HG03060 (cell line): Measurements from ENCODE around the gene KCNIP1.

Experiments used
- ATAC-seq: cut with Tn5 transposase; IDR thresholded peaks from one replicate; pipeline ENCODE4 v1.9.1; 2021; ENCODE audit warnings: low read depth, moderate number of reproducible peaks; ENCODE audit not compliant: unreplicated experiment

KCNIP1 gene

GRCh38 chr5:170589643-170590042 lies 85.8 kb downstream of the KCNIP1 start:
- no peak for ATAC-seq

DNA sequence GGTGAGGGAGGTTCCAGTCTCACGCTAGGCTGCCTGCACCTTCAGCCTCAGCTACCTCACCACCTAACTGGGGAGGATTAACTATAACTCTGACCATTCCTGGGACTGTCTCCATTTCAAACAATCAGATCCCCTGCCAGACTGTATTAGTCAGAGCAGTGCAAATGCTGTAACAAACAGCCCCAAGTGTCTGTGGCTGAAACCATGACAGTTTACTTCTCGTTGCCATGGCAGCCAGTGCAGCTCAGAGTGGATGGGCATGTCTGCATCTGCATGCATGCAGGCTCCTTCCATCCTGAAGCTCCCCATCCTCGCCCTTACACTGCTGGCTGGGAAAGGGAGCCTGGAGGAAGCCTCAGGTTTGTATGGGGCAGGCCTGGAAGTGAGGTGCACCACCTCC lies 86.7 kb downstream of the KCNIP1 start:
- ATAC-seq = no peak

GRCh38 chr5:170591054-170591453 lies 87.2 kb downstream of the KCNIP1 start:
- ATAC-seq = no peak

GRCh38 chr5:170596482-170597044 lies 92.7 kb downstream of the KCNIP1 start:
- ATAC-seq = no peak

GRCh38 chr5:170597109-170597751 lies 93.4 kb downstream of the KCNIP1 start:
- ATAC-seq = no peak

DNA sequence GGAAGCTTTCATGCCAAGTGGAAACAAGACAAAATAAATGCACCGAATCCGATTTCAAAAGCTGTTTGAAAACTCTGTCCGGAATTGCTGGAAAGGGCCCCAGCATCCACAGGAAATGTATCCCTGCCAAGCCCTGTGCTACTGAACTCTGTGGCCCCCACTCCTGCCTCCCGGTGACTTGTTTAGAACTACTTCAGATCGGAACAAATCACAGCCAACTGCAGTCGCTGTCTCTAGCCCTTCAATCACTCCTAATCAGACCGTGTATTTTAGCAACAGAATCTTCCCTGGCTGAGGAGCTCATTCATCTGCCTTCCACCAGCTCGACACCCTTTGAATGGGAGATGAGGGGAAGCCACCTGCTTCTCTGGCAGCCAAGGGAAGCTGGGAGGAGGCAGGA lies 94.1 kb downstream of the KCNIP1 start:
- no peak for ATAC-seq

DNA sequence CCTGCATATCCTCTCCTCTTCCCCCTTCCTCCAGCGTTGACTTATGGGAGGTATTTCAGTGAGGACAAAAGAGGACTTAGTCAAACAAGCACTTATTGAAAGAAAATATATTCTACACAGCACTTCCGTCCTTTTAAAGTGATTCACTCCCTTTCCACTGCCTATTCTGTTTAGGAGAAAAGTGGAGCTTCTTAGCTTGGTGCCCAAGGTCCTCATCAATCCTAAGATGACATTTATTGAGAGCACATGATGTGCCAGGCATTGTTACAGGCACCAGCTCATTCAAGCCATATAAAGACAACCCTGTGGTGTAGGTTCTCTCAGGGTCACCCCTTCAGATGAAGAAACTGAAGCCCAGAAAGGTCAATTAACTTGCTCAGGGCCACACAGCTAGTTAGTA lies 95.9 kb downstream of the KCNIP1 start:
- no peak for ATAC-seq

DNA sequence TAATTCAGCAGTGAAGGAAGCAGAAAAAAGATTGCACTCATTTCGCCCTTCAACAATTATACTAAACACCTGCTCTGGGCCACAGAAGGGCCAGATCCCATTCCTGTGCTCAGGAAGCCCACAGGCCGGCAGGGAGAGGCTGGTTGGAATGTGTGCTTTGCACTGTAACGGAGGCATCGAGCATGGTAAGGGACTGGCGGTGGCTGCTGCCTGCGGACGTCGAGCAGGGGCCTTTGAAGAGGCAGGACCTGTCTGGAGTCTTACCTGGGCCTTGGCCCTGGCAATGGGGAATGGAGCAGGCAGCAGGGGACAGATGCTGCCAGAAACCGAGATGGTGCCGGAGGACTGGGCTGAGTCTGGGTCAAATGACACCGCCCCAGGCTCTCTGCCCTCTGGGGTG lies 97.8 kb downstream of the KCNIP1 start:
- ATAC-seq = no peak

DNA sequence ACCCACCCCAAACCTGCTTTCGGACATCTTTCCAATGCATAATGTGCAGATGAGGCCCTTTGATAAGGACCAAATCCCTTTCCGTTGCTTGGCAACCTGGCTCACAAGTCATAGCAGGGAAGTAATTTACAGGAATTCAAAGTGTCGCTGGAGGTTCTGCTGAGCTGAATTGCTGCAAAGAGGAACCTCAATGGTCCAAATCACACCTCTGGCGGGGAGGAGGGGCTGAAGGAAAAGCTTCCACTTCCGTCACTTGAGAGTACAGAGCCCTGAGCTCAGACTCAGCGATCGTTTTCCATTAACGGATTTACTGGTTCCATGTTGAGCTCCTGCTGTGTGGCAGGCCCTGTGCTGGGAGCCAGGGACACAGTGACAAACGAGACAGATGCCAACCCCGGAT lies 99.3 kb downstream of the KCNIP1 start:
- no peak for ATAC-seq

GRCh38 chr5:170603578-170604565 lies 100.1 kb downstream of the KCNIP1 start:
- ATAC-seq = no peak

- no peak for ATAC-seq
Measured at GRCh38 chr5:170606941-170607340, 103.1 kb downstream of the KCNIP1 start.

GRCh38 chr5:170611449-170612090 lies 107.8 kb downstream of the KCNIP1 start:
- no peak for ATAC-seq

GRCh38 chr5:170612256-170612678 lies 108.4 kb downstream of the KCNIP1 start:
- ATAC-seq = no peak

- no peak for ATAC-seq
Measured at GRCh38 chr5:170614065-170614490, 110.3 kb downstream of the KCNIP1 start.

DNA sequence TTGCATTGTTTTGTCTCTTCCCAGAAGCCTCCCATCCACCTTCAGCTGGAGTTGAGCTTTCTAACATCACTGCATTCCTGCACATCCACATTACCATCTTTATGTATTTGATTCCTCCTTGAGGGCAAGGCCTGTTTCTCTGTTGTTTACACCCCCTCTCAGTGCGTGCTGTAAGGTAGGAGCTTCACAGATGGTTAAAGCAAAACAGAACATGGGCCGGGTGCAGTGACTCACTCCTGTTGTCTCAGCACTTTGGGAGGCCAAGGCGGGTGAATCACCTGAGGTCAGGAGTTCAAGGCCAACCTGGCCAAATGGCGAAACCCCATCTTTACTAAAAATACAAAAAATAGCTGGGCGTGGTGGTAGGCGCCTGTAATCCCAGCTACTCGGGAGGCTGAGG lies 110.9 kb downstream of the KCNIP1 start:
- ATAC-seq = no peak

DNA sequence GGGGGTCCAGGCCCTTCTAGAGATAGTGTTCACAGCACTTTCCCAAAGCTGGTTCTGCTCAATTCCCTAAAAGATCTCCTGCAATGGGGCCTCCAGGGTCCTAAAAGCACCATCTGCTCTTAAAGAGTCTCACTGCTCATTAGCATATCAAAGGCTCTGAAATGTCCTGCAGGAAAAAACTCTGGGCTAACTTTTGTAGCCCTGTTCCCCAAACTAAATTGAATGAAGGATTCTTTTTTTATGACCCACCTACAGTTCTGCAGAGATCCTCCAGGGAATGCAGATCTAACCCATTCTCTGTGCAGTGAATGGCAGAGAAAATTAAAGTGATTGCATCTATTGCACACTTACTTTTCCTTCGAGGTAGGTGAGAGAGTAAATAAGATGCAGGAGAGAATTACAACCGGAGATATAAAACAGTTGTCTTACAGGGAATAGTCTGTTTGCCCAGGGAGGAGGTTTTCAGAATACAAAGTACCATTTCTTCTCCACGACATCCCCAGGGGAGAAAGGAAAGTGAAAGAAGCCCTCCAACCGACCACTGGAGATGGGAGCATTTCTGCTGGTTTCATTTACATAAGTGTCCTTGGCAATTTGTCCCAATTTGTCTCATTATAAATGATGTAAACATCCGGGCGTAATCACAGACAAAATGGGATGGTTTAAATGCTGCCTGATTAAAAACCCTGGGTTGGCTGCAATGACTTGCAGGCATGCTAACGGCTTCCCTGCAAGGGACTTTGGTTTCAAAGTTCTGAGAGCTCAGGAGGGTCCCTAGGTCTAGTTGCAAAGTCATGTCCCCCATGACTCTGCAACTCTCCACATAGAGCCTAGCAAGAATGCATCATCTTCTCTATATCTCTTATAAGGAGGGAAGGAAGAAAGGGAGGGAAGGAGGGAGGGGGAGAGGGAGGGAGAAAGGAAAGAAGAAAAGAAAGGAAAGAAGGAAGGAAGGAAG lies 114.0 kb downstream of the KCNIP1 start:
- ATAC-seq = no peak

DNA sequence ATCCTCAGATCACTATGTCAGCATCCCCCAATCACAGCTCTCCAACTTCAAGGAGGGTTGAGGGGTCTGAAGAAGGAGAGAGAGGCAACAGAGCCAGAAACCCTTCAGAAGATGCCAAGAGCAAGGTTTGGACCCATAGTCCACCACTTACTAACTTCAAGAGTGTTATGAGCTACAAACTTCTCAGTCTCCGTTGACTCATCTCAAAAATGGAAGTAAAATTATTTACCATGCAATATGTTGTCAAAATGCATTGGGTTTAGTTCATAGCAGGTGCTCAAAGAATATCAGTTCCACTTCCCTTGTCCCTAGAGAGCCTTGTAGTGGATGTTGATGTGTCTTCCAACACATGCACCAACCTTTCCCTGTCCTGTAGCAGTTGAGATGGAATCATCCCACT lies 116.0 kb downstream of the KCNIP1 start:
- no peak for ATAC-seq

DNA sequence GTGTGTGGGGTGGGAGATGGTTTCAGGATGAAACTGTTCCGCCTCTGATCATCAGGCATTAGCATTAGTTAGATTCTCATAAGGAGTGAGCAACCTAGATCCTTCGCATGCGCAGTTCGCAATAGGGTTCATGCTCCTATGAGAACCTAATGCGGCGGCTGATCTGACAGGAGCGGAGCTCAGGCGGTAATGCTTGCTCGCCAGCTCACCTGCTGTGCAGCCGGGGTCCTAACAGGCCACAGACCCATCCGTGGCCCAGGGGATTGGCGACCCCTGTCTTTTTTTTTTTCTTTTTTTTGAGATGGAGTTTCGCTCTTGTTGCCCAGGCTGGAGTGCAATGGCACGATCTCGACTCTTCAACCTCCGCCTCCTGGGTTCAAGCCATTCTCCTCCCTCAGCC lies 119.1 kb downstream of the KCNIP1 start:
- no peak for ATAC-seq

DNA sequence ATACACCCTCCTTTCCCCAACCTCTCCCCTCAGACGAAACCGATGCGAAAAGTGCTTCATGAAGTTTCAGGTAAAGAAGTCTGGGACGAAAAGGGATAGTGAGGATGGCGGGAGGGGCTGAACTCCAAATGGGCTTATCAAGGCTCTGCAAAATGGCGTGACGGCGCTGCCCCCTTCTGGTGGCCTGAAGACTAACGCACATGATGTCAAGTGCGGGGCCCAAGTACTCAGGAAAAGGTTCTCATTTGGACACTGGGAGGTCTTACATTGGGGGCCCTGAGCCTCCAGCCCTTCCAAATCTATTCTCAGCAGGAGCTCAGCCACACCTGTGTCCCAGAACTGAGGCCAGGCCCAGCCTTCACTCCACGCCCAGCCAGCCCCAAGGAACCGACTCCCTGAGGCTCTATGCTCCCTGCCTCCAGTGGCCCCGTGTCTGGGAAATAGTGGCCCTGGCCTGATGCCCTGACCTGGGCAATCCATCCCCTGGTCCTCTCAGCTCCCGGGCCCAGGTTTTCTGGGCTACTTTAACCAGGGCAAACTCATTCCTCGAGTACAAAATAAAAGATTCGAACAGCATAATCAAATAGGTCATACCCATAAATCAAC lies 119.9 kb downstream of the KCNIP1 start:
- ATAC-seq = no peak
